IPS DF 4.7 (cell line): ENCODE data around the gene MED27.

Source experiments
- DNase-seq: peaks from one replicate; pipeline ENCODE4 v3.0.0-alpha.2; 2013; ENCODE audit warnings: low spot score; ENCODE audit errors: extremely low read depth

The MED27 gene

DNA sequence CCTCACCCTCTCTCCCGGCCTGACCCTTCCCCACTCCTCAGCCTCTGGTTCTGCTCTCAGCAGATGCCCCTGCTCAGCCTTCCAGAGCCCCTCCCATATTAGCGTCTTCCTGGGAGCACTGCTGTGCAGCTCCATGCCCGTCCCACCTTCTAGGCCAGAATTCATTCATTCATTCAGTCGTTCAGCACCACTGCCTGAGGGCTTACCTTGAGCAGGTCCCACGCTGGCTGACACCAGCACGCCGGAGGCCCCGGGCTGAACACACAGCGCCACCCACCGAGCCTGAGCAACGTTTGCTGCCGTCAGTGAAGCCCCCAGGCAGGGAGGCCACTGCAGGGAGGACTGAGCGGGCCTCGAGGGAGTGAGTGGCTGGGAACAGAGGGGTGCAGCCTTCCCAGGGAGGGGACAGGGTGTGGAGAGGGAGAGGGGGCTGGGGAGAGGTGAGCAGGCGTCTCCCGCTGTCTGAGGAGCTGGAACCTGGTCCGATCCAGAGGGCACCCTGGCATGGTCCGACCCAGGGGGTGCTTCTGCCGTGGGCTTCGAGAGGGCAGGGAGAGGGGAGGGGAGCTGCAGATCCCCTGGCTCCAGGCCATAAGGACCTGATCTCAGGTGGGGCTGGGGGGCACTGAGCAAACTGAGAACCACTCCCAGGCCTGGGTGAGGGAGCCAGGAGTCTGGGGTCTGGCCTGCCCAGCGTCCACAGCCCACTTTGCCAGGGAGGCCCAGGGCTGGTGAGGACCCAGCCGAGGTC is 241.0 kb downstream of the MED27 start:
- no peak for DNase-seq

GRCh38 chr9:131837836-131838235 is 241.8 kb downstream of the MED27 start:
- no peak for DNase-seq

DNA sequence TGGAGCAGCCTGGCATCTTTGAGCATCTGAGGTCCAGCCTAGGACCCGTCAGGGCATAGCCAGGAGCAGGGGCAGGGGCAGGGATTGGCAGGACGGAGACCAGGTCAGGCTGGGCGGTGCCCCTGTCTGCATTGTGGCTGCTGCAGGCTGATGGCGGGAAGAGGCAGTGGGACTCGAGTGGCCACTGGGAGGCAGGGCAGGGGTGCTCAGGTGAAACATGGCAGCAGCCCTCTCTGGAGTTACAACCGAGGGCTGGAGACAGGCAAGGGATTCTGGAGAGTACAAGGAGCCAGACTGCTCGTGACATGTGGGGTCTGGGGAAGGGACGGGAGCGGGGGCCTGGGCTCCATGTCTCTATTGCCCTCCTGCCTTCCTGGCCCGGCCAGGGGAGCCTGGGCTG is 242.4 kb downstream of the MED27 start:
- DNase-seq = no peak

DNA sequence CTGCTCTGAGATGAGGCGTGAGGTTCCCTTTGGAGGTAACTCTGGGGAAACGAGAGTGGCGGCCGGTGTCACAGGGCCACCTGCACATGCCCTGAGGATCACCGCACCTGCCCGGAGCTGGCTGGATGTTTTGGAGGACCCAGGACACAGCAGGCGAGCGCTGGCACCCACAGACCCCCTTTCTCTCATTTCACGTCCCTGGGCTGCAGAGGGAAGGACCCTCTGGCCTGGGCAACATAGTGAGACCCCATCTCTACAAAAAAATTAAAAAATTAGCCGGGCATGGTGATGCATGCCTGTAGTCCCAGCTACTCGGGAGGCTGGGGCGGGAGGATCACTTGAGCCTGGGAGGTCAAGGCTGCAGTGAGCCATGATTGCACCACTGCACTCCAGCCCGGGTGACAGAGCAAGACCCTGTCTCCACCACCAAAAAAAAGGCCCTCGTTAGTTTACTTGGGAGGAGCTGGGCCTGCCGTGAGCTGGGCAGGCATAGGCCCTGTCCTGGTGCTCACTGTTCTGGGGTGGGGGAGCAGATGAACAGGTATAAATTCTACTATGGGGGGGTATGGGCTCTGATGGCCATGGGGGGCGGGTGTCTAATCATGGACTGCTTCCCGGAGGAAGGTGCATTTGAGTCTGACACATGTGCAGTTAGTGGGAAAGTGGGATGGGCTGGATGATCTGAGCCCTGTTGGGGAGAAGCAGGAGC is 242.9 kb downstream of the MED27 start:
- DNase-seq = no peak

- DNase-seq = no peak
Measured at GRCh38 chr9:131836021-131836420, 243.6 kb downstream of the MED27 start.

- DNase-seq = no peak
Measured at GRCh38 chr9:131835151-131835910, 244.3 kb downstream of the MED27 start.

DNA sequence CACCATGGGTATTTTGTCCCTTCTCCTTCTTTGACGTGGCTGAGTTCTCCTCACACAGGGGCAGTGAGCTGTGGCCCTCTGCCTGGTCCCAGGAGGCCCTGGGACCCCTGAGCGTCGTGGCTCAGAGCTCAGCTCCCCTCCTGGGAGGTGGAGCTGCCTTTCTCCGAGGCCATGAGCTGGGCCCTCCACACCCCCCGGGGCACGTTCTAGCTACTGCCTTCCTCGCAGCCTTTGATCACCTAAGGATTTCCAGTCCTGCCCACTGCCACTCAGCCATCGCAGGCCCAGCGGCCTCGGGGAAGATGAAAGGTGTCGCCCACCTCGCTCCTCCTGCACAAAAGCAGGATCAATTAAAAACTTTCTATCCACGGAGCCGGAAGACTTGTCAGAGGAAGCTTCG is 244.9 kb downstream of the MED27 start:
- DNase-seq = no peak

DNA sequence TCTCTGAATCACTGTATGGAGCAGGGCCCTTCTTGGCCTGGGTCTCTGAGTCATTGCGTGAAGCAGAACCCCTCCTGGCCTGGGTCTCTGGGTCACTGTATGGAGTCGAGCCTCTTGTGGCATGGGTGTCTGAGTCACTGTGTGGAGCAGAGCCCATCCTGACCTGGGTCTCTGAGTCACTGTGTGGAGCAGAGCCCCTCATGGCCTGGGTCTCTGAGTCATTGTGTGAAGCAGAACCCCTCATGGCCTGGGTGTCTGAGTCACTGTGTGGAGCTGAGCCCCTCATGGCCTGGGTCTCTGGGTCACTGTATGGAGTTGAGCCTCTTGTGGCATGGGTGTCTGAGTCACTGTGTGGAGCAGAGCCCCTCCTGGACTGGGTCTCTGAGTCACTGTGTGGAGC is 245.8 kb downstream of the MED27 start:
- DNase-seq = no peak

DNA sequence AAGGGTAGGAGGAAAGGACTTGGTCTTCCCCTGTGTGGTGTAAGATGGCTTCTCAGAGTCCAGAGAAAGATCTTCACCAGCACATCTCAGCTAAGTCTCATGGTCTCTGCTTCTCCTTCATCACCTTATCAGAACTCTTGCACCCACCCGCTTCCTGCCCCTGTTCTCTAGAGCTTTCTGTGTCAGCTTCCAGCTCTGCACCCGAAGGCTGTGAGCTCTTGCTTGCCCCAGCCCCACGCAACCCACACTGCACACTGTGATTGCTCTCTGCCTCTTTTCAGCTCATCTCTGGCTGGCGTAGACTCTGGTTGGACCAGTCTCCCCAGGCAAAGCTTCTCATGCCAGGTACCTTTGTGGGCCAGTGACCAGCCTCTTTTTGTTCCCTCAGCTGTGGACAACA is 246.6 kb downstream of the MED27 start:
- DNase-seq = no peak

- no peak for DNase-seq
Measured at GRCh38 chr9:131831380-131832165, 248.1 kb downstream of the MED27 start.

- DNase-seq = no peak
Measured at GRCh38 chr9:131827821-131828369, 251.8 kb downstream of the MED27 start.

DNA sequence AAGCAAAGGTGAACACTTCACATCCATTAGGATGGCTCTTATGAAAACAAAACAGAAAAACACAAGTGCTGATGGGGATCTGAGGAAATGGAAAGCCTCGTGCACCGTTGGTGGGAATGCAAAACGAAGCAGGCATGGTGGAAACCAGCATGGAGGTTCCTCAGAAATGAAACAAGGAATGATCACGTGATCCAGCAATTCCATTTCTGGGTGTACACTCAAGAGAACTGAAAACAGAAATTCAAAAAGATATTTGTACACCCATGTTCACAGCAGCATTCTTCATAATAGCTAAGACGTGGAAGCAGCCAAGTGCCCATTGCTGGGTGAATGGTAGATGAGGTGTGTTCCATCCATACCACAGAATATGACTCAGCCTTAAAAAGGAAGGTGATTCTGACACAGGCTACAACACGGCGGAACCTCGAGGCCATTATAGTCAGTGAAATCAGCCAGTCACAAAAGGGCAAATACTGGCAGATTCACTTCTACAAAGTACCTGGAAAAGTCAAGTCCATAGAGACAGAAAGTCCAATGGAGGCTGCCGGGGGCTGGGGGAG is 252.6 kb downstream of the MED27 start:
- no peak for DNase-seq

DNA sequence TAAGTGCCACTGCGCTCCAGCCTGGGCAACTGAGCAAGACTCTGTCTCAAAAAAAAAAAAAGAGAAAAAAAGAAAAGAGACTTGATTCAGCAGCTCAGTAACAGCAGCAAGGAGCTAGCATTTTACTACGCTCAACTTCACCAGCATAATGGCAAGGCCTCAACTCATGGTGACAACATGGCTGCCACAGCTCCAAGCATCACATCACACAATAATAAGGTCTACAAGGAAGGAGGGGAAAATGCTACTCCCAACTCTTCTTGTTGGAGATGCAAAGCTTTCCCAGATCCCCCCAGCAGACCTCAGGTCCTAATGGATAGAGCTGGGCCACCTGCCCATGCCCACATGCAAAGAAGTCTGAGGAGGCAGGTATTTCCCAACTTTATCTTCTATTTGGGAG is 253.6 kb downstream of the MED27 start:
- DNase-seq = no peak

GRCh38 chr9:131824953-131825495 is 254.6 kb downstream of the MED27 start:
- no peak for DNase-seq

DNA sequence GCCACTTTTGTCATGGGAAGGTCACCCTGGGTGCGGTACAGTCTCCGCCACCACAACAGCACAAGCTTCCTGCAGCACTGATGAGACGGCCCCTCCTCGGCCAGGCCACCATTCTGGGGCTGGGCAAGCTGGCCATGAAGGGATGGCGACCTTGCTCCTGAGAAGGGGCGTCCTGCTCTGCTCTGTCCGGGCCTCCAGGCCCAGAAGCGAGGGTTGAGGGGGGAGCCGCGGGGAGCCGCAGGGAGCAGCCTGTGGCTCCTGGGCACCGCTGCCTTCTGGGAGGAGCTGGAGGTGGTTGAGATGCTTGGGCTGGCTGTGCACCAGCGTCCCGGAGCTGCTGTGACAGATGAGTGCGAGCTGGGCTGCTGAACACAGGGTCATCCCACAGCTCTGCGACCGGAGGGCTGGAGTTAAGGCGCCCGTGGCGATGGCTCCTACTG is 255.5 kb downstream of the MED27 start:
- DNase-seq = no peak

GRCh38 chr9:131823701-131824146 is 255.9 kb downstream of the MED27 start:
- no peak for DNase-seq

GRCh38 chr9:131818089-131818488 is 261.6 kb downstream of the MED27 start:
- DNase-seq = no peak

GRCh38 chr9:131817627-131818026 is 262.0 kb downstream of the MED27 start:
- DNase-seq = no peak

DNA sequence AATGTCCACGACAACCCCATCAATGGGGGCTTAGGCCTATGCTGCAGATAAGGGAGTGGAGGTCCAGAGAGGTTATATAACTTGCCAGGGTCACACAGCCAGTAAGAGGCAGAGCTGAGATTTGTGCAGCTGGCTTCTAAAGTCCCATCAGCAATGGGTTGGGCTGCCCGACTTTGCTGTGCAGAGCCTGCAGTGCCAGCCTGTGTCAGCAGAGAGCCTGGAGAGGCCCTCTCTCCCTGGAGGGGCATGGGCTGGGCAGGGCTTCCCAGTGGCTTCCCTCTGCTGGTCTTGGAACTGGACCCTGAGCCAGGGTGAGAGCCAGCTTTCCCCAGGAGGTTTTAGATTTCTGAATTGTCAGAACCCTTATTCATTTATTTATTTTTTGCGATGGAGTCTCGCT is 262.6 kb downstream of the MED27 start:
- DNase-seq = no peak
